Endothelial cell of umbilical vein (primary cell): ENCODE results near the gene CCDC102B. TPM values are rescaled to one million over a fixed set of nuclear protein-coding genes. Genes with fewer than 3 reads are reported as not detected.

ENCODE experiments used
- BruUV-seq: library from RNA; stranded (reverse); fragments of 400-500 nt; replicated peaks from 2 replicates; lab custom pipeline; 2021; lab: Mats Ljungman, UMichigan
- CTCF ChIA-PET: fragments of 300-600, 350-600 bp; sonication (Branson Sonifier 250); formaldehyde crosslinking; loops from one replicate; lab custom pipeline; 2021; ENCODE audit warnings: antibody characterized with exemption, inconsistent platforms; lab: Charles Lee
- POLR2A ChIA-PET: fragments of 300-600, 350-600 bp; sonication (Branson Sonifier 250); formaldehyde crosslinking; loops from one replicate; lab custom pipeline; 2021; ENCODE audit warnings: antibody characterized with exemption, inconsistent platforms; lab: Charles Lee
- DNase-seq: peaks from one replicate; pipeline ENCODE4 v3.0.0-alpha.2; 2011; ENCODE audit warnings: low read depth, low spot score
- FAIRE-seq: peaks from 2 replicates; lab custom pipeline; 2011; peaks lifted over from hg19 to GRCh38; lab: Jason Lieb, UNC
- H2AFZ ChIP-seq: 2 replicates; pipeline ENCODE4 v1.6.0; 2012; ENCODE audit warnings: low read depth, low read length, control low read depth, inconsistent platforms
- H3K27ac ChIP-seq: 2 replicates; pipeline ENCODE4 v1.5.1; 2011; ENCODE audit warnings: low read depth, mild to moderate bottlenecking, control low read depth, low read length, moderate library complexity; ENCODE audit not compliant: insufficient read depth
- H3K27me3 ChIP-seq, 2 experiments: 2 replicates each; pipeline versions ENCODE4 v1.6.0 to v1.6.1; 2011; ENCODE audit warnings: low read length in 2 of 2, mixed read lengths in 1 of 2; ENCODE audit not compliant: control insufficient read depth in 2 of 2, insufficient read depth in 2 of 2
- H3K36me3 ChIP-seq, 2 experiments: 2 replicates in 1 of 2; 3 replicates in 1 of 2; pipeline ENCODE4 v1.5.1; 2011; ENCODE audit warnings: low read length in 2 of 2, mild to moderate bottlenecking in 1 of 2, moderate library complexity in 1 of 2; ENCODE audit not compliant: control insufficient read depth in 2 of 2, insufficient read depth in 2 of 2; ENCODE audit errors: extremely low read depth in 1 of 2
- H3K4me1 ChIP-seq: 3 replicates; pipeline ENCODE4 v1.5.1; 2011; ENCODE audit warnings: mild to moderate bottlenecking, low read length; ENCODE audit not compliant: control insufficient read depth, insufficient read depth; ENCODE audit errors: extremely low read depth
- H3K4me2 ChIP-seq: 2 replicates; pipeline ENCODE4 v1.6.1; 2011; ENCODE audit warnings: low read length, control low read depth, mixed read lengths; ENCODE audit not compliant: insufficient read depth
- H3K4me3 ChIP-seq, 3 experiments: fragments of 200-600 bp in 1 of 3; sonication (generic), shearing (Covaris generic) in 1 of 3; replicated peaks in 1 of 3; 2 replicates each; pipeline ENCODE4 v1.5.1; 2011 to 2016; ENCODE audit warnings: control low read depth in 3 of 3, low read length in 3 of 3, mild to moderate bottlenecking in 2 of 3, inconsistent platforms in 1 of 3, low read depth in 1 of 3, moderate library complexity in 1 of 3; ENCODE audit not compliant: insufficient read depth in 1 of 3
- H3K79me2 ChIP-seq: 2 replicates; pipeline ENCODE4 v1.6.0; 2012; ENCODE audit warnings: low read length, inconsistent platforms; ENCODE audit not compliant: control insufficient read depth, insufficient read depth
- H3K9ac ChIP-seq: replicated peaks from 2 replicates; pipeline ENCODE3; 2011; ENCODE audit warnings: low read length, control low read depth; ENCODE audit not compliant: insufficient read depth; ENCODE audit errors: extremely low read depth
- H3K9me1 ChIP-seq: replicated peaks from 3 replicates; pipeline ENCODE4 v1.6.0; 2011; ENCODE audit warnings: mild to moderate bottlenecking, low read length; ENCODE audit not compliant: control insufficient read depth, insufficient read depth; ENCODE audit errors: extremely low read depth
- H3K9me3 ChIP-seq: replicated peaks from 2 replicates; pipeline ENCODE4 v1.5.1; 2012; ENCODE audit warnings: low read length, inconsistent platforms; ENCODE audit not compliant: control insufficient read depth, insufficient read depth
- H4K20me1 ChIP-seq: replicated peaks from 2 replicates; pipeline ENCODE3; 2011; ENCODE audit warnings: mild to moderate bottlenecking, low read length; ENCODE audit not compliant: control insufficient read depth, insufficient read depth; ENCODE audit errors: extremely low read depth
- EZH2 ChIP-seq: IDR thresholded peaks from 2 replicates; pipeline ENCODE4 v1.6.1; 2012; ENCODE audit warnings: borderline replicate concordance, low read depth, mild to moderate bottlenecking, moderate library complexity, low read length, inconsistent platforms; ENCODE audit not compliant: severe bottlenecking
- FOS ChIP-seq: IDR thresholded peaks from 2 replicates; pipeline ENCODE4 v1.6.1; 2011; ENCODE audit warnings: mild to moderate bottlenecking, low read length, moderate library complexity, borderline replicate concordance; ENCODE audit not compliant: insufficient read depth
- GATA2 ChIP-seq: IDR thresholded peaks from 2 replicates; pipeline ENCODE4 v1.7.0; 2011; ENCODE audit warnings: low read depth, mild to moderate bottlenecking, moderate library complexity, mixed read lengths, low read length; ENCODE audit not compliant: insufficient read length, insufficient read depth
- JUN ChIP-seq: IDR thresholded peaks from 2 replicates; pipeline ENCODE4 v1.6.1; 2011; ENCODE audit warnings: borderline replicate concordance, low read depth; ENCODE audit not compliant: insufficient read length, insufficient read depth
- MYC ChIP-seq: IDR thresholded peaks from one replicate; pipeline ENCODE4 v1.6.1; 2011; ENCODE audit warnings: mild to moderate bottlenecking, low read depth, low read length
- POLR2A ChIP-seq: IDR thresholded peaks from 2 replicates; pipeline ENCODE4 v1.6.1; 2012; ENCODE audit warnings: low read depth, mild to moderate bottlenecking, control low read depth, low read length
- POLR2AphosphoS5 ChIP-seq: IDR thresholded peaks from 2 replicates; pipeline ENCODE4 v1.6.1; 2012; ENCODE audit warnings: low read depth, mild to moderate bottlenecking, control low read depth, low read length, moderate library complexity; ENCODE audit not compliant: insufficient read depth
- dilution Hi-C: fragments of 300-500 bp; cut with MboI; formaldehyde crosslinking; loops from one replicate; pipeline ENCODE4 v1.15.0; 2019; ENCODE audit warnings: low sequenced_read_pairs; ENCODE audit not compliant: extremely low pct_ligation_motif_present
- intact Hi-C: fragments of 100-400 bp; cut with micrococcal nuclease; formaldehyde crosslinking; loops from one replicate; pipeline ENCODE4 v1.10.0; 2022
- polyA plus RNA-seq, 4 experiments: library from polyadenylated mRNA; depleted of rRNA in 3 of 4; stranded (reverse) in 3 of 4; unstranded in 1 of 4; fragments of >200 nt; gene quantifications; 2 replicates each; pipeline versions ENCODE4 v1.2.1 to v1.2.3, GENCODE V29; 2011 to 2012; ENCODE audit warnings: missing spikeins in 1 of 4
- total RNA-seq: library from RNA; stranded (reverse); gene quantifications from 2 replicates; pipeline ENCODE4 v1.2.3, GENCODE V29; 2021
- TF ChIP-seq, protein P1 (sequence below), 2 donors: IDR thresholded peaks; 1 replicate in 1 of 2; 2 replicates in 1 of 2; pipeline ENCODE4 v1.5.1; 2011; ENCODE audit warnings: low read length in 2 of 2, mild to moderate bottlenecking in 2 of 2, moderate library complexity in 2 of 2, control low read depth in 1 of 2, inconsistent platforms in 1 of 2, low read depth in 1 of 2; ENCODE audit not compliant: insufficient read depth in 1 of 2; ENCODE audit errors: extremely low read depth in 1 of 2
- TF ChIP-seq, protein P2 (sequence below): IDR thresholded peaks from 2 replicates; pipeline ENCODE4 v1.6.1; 2011; ENCODE audit not compliant: insufficient read depth, insufficient read length

The CCDC102B gene
- total and polyA plus RNA-seq, 2 donors (not counting 3 experiments of a cell fraction or from before 2014, with no cell fraction given): 0.21 to 0.62 TPM

DNA sequence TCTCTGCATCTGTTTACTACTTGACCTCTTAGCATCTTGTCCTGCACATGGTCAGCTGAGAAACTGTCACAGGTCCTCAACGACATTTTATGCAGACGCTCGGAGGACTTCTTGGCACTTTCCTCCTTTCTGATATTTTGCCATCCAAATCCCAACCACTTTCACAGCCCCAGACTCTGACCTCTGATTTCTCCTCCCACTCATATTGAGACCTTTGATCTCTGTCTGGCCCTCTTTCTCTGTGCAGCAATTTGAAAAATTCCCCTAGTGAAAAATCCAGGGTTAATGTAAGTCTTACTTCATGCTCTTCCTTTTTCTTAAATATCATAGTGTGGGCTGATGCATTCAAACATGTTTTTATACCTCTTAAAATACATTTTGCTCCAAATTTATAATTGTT lies 273.8 kb downstream of the CCDC102B start:
- ChIA-PET CTCF (no interaction called here), POLR2A (no interaction called here)
- no peak for TF ChIP-seq FOS
- TF ChIP-seq, protein P1, sequence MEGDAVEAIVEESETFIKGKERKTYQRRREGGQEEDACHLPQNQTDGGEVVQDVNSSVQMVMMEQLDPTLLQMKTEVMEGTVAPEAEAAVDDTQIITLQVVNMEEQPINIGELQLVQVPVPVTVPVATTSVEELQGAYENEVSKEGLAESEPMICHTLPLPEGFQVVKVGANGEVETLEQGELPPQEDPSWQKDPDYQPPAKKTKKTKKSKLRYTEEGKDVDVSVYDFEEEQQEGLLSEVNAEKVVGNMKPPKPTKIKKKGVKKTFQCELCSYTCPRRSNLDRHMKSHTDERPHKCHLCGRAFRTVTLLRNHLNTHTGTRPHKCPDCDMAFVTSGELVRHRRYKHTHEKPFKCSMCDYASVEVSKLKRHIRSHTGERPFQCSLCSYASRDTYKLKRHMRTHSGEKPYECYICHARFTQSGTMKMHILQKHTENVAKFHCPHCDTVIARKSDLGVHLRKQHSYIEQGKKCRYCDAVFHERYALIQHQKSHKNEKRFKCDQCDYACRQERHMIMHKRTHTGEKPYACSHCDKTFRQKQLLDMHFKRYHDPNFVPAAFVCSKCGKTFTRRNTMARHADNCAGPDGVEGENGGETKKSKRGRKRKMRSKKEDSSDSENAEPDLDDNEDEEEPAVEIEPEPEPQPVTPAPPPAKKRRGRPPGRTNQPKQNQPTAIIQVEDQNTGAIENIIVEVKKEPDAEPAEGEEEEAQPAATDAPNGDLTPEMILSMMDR (IDR thresholded peaks at IDR 0.05; ENCODE audit: extremely low read depth in 1 of 2, insufficient read depth in 1 of 2, low read depth in 1 of 2, low read length in 2 of 2): no peak
- Histone ChIP-seq H3K9me3 (no peaks in the 10 kb centered on the region), H3K27ac (no peak overlapping the region), H3K36me3 (no peaks in the 10 kb centered on the region), H4K20me1 (no peaks in the 10 kb centered on the region), H3K9me1 (no peaks in the 10 kb centered on the region), H2AFZ (no peak overlapping the region), H3K4me1 (no peaks in the 10 kb centered on the region), H3K27me3 (no peaks in the 10 kb centered on the region), H3K9ac (no peak overlapping the region), H3K4me3 (no peak overlapping the region), H3K4me2 (no peak overlapping the region), H3K79me2 (no peaks in the 10 kb centered on the region)
- dilution Hi-C loops: no loop called here
- intact Hi-C loops: no loop called here
- DNase-seq (no peak), FAIRE-seq (no peak)
- no TSS peak for BruUV-seq

DNA sequence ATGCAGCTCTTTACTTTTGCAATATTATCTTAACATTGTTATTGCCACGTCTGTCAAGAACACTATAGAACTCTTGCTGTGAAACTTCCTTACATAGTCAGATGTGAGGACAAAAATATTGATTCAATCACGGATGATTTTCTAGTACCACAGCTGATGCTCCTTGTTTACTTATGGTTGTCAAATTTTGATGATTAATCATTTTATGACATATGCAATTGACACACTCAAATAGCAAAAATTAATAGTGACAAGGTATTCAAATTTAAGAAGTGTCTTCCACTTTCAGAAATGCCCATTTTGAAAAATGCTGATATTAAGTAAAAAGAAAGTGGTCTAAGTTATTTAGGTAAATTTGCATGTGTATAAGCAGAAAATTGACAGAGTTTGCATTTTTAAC lies 284.0 kb downstream of the CCDC102B start:
- no peak overlapping the region for H3K4me3 ChIP-seq
- H3K27ac ChIP-seq: no peak overlapping the region
- ChIA-PET POLR2A (no interaction called here), CTCF (no interaction called here)
- no peak for TF ChIP-seq FOS
- no peak for TF ChIP-seq EZH2
- no peak for TF ChIP-seq JUN
- TF ChIP-seq, protein P2, sequence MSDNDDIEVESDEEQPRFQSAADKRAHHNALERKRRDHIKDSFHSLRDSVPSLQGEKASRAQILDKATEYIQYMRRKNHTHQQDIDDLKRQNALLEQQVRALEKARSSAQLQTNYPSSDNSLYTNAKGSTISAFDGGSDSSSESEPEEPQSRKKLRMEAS: no peak
- TF ChIP-seq, protein P1 (IDR thresholded peaks at IDR 0.05; ENCODE audit: extremely low read depth in 1 of 2, insufficient read depth in 1 of 2, low read depth in 1 of 2, low read length in 2 of 2): no peak
- no peak for TF ChIP-seq MYC
- no peak for TF ChIP-seq GATA2
- no peak for TF ChIP-seq POLR2A
- TF ChIP-seq POLR2AphosphoS5: no peak
- no peak overlapping the region for H3K9ac ChIP-seq
- no peaks in the 10 kb centered on the region for H4K20me1 ChIP-seq
- no peaks in the 10 kb centered on the region for H3K4me1 ChIP-seq
- H2AFZ ChIP-seq: no peak overlapping the region
- DNase-seq: no peak
- BruUV-seq: no TSS peak
- no peaks in the 10 kb centered on the region for H3K36me3 ChIP-seq
- H3K27me3 ChIP-seq: no peaks in the 10 kb centered on the region
- no peaks in the 10 kb centered on the region for H3K9me3 ChIP-seq
- no peaks in the 10 kb centered on the region for H3K79me2 ChIP-seq
- H3K9me1 ChIP-seq: no peaks in the 10 kb centered on the region
- intact Hi-C loops (no loop called here), dilution Hi-C loops (no loop called here)
- no peak for FAIRE-seq
- no peak overlapping the region for H3K4me2 ChIP-seq
